C4-2B (cell line): ENCODE results near the gene FOXL3.

Experiments used
- ZFX ChIP-seq: fragments of 450-650 bp; IDR thresholded peaks from 2 replicates; pipeline ENCODE4 v1.6.1; 2017
- TF ChIP-seq, protein P1 (sequence below): fragments of 450-650 bp; conservative IDR thresholded peaks from 2 replicates; pipeline ENCODE4 v1.5.1; 2017; ENCODE audit warnings: mild to moderate bottlenecking

DNA sequence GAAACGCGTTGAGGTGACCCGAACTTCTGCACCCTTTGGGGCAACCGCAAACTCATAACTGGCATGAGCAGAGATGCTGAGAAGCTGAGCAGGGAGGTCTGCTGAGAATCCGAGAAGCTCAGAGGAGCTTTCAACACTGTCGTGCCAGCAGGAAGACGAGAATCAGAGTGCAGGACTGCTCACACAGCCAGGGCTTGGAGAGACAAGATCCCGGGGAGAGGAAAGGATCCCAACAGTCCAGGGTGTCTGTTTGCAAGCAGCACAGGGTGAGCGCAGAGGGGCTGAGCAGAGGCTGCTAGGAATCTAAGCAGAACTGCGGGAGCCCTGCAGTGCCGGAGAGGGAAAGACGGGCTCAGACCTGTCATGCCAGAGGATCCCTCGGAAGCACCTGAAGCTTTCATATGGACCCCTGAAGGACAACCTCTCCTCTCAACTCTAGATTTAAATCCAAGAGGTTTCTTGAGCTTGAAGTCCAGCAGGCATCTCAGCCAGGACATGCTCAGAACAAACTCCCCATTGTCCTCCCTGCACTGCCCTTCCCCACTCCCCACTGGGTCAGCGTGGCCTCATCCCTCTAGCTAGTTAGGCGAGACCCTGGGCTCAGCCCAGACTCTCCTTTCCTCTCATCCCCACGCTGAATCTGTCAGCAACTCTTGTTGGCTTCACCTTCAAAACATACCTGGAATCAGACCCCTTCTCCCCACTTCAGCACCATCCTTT is 40.7 kb downstream of the FOXL3 start:
- TF ChIP-seq, protein P1, sequence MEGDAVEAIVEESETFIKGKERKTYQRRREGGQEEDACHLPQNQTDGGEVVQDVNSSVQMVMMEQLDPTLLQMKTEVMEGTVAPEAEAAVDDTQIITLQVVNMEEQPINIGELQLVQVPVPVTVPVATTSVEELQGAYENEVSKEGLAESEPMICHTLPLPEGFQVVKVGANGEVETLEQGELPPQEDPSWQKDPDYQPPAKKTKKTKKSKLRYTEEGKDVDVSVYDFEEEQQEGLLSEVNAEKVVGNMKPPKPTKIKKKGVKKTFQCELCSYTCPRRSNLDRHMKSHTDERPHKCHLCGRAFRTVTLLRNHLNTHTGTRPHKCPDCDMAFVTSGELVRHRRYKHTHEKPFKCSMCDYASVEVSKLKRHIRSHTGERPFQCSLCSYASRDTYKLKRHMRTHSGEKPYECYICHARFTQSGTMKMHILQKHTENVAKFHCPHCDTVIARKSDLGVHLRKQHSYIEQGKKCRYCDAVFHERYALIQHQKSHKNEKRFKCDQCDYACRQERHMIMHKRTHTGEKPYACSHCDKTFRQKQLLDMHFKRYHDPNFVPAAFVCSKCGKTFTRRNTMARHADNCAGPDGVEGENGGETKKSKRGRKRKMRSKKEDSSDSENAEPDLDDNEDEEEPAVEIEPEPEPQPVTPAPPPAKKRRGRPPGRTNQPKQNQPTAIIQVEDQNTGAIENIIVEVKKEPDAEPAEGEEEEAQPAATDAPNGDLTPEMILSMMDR, result no peak
- TF ChIP-seq ZFX, result no peak
